ENCODE measurements around the gene EGFL8. TPM values are rescaled to one million over a fixed set of nuclear protein-coding genes. Genes with fewer than 3 reads are reported as not detected.

The EGFL8 gene
- total and polyA plus RNA-seq, 9 of the 15 experiments (the other 6 are each of a cell fraction or from before 2014, with no cell fraction given): 2.2 to 47.4 (median 14.2) TPM

DNA sequence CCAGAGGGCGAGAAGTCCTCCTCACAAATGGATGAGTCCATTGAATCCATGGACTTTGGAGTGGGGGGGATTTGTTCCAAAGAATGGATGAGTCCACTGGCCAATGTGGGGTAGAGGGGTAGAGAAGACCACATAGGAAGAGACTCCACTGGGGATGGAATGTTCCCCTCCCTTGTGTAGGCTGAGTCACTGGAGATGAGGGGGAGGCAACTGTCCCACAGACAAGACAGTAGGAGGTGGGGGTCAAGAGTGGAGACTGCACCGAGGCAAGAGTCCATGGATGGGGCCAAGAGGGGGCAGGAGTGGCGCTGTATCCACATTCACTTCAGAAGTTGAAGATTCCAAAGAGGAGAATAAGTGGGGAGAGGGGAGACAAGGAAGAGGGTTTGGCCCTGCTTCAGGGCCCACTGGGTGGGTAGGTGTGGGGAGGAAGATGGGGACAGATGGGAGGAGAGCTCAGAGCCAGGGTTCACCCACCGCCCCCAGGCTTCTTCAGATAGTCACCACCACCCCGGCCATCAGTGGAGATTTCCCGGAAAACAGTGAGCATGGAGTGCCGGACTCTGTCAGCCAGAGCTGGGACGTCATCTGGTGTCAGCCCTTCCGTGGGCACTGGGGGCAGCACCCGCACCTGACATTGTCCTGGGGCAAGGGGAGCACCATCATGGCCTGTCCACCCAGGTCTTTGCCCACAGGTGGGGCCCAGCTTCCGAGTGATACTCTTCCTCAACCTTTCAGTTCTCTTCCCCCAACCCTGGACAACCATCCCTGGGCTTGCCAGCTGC, 4.6 kb downstream of the EGFL8 start (continued):
- TF ChIP-seq, protein P1, sequence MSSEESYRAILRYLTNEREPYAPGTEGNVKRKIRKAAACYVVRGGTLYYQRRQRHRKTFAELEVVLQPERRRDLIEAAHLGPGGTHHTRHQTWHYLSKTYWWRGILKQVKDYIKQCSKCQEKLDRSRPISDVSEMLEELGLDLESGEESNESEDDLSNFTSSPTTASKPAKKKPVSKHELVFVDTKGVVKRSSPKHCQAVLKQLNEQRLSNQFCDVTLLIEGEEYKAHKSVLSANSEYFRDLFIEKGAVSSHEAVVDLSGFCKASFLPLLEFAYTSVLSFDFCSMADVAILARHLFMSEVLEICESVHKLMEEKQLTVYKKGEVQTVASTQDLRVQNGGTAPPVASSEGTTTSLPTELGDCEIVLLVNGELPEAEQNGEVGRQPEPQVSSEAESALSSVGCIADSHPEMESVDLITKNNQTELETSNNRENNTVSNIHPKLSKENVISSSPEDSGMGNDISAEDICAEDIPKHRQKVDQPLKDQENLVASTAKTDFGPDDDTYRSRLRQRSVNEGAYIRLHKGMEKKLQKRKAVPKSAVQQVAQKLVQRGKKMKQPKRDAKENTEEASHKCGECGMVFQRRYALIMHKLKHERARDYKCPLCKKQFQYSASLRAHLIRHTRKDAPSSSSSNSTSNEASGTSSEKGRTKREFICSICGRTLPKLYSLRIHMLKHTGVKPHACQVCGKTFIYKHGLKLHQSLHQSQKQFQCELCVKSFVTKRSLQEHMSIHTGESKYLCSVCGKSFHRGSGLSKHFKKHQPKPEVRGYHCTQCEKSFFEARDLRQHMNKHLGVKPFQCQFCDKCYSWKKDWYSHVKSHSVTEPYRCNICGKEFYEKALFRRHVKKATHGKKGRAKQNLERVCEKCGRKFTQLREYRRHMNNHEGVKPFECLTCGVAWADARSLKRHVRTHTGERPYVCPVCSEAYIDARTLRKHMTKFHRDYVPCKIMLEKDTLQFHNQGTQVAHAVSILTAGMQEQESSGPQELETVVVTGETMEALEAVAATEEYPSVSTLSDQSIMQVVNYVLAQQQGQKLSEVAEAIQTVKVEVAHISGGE (CRISPR knock-in tag; IDR thresholded peaks at IDR 0.05): no peak
- TF ChIP-seq TRIM28 (IDR thresholded peaks at IDR 0.05) (no peak), EP400 (IDR thresholded peaks at IDR 0.05) (no peak), THRB (CRISPR knock-in tag; conservative IDR thresholded peaks at IDR 0.05) (peak; percentile 80; the same call in 1 of the 2 replicates), GTF2F1 (IDR thresholded peaks at IDR 0.05; ENCODE audit: low read depth, low read length) (no peak), TOE1 (IDR thresholded peaks at IDR 0.05; ENCODE audit: borderline replicate concordance) (0 out of 2 replicates have a peak, but pooled peaks have one; percentile 23), TOE1 (CRISPR knock-in tag; IDR thresholded peaks at IDR 0.05; ENCODE audit: borderline replicate concordance, low read depth) (no peak), LEF1 (IDR thresholded peaks at IDR 0.05) (peak; percentile 43; the same call in 1 of the 2 replicates), SPI1 (IDR thresholded peaks at IDR 0.05; ENCODE audit: borderline replicate concordance, low read depth, low read length) (no peak), EHMT2 (IDR thresholded peaks at IDR 0.05) (peak; percentile 87), ZBTB40 (IDR thresholded peaks at IDR 0.05) (no peak), ZBTB40 (CRISPR knock-in tag; IDR thresholded peaks at IDR 0.05) (no peak), JUNB (CRISPR knock-in tag; conservative IDR thresholded peaks at IDR 0.05) (0 out of 2 replicates have a peak, but pooled peaks have one; percentile 5)

Data from K562 (cell line).